ENCODE data around the gene COL25A1. TPM values are rescaled to one million over a fixed set of nuclear protein-coding genes. Genes with fewer than 3 reads are reported as not detected.

COL25A1 gene
- total RNA-seq, 1 donor from 2014 or later, result 14.7 TPM

Other genes starting within 250 kb of the COL25A1 start
- 26.1 TPM for gene SEC24B, start 131.2 kb upstream of the COL25A1 start, total RNA-seq

All from frontal cortex (tissue), 1 donor.